Stimulated activated CD8-positive, alpha-beta memory T cell treated with anti-CD3 and anti-CD28 coated beads, Interleukin-2, amount 100 ng/mL, for 48 hours (primary cell): Measurements from ENCODE around the gene DCST1.

Experiments
- DNase-seq, 2 donors: peaks; one replicate each; pipeline ENCODE4 v3.0.0-alpha.2; 2020; ENCODE audit warnings: low read depth in 2 of 2

Gene DCST1

DNA sequence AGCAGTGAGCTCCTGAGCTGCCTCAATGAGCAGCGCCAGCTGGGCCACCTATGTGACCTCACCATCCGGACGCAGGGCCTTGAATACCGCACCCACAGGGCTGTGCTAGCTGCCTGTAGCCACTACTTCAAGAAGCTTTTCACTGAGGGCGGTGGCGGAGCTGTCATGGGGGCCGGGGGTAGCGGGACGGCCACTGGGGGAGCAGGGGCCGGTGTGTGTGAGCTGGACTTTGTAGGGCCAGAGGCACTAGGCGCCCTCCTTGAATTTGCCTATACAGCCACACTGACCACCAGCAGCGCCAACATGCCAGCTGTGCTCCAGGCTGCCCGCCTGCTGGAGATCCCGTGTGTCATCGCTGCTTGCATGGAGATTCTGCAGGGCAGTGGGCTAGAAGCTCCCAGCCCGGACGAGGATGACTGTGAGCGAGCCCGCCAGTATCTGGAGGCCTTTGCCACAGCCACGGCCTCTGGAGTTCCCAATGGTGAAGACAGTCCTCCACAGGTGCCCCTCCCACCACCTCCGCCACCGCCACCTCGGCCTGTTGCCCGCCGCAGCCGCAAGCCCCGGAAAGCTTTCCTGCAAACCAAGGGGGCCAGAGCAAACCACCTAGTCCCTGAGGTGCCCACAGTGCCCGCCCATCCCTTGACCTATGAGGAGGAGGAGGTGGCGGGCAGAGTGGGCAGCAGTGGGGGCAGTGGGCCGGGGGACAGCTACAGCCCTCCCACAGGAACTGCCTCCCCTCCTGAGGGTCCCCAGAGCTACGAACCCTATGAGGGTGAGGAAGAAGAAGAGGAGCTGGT lies 18.7 kb upstream of the DCST1 start:
- no peak for DNase-seq

- no peak for DNase-seq
Measured at GRCh38 chr1:155015527-155016230, 17.9 kb upstream of the DCST1 start.

DNA sequence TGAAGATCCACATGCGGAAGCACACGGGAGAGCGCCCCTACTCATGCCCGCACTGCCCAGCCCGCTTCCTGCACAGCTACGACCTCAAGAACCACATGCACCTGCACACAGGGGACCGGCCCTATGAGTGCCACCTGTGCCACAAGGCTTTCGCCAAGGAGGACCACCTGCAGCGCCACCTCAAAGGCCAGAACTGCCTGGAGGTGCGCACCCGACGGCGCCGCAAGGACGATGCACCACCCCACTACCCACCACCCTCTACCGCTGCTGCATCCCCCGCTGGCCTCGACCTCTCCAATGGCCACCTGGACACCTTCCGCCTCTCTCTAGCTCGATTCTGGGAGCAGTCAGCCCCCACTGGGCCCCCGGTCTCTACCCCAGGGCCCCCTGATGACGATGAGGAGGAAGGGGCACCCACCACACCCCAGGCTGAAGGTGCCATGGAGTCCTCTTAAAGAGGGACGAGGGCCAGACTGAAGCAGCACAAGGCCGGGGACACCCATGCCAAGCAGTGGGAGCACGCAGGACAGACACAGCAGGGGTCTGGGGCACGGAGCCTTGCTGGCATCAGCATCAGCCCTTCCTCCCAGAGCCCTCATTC lies 17.3 kb upstream of the DCST1 start:
- no peak for DNase-seq

GRCh38 chr1:155017041-155017945 lies 16.3 kb upstream of the DCST1 start:
- peak; percentile 83 to 86 for DNase-seq

DNA sequence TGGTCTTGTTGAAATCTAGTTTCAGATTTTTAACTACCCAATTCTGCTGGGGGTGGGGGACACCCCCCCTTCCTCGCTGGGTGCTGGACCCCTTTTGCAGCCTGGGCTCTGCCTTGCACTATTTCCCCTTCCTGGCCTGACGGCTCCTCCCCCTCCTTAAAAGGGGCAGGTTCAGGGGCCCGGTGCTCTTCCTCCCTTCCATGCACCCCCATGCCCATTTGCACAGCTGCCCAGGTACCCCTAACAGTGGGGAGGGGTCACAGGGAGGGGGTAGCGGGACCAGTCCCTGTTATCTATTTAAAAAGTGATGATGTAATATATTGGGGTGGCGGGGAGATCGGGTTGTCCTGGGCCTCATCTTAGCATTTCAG lies 15.7 kb upstream of the DCST1 start:
- DNase-seq: no peak

GRCh38 chr1:155018617-155019348 lies 14.8 kb upstream of the DCST1 start:
- no peak for DNase-seq

DNA sequence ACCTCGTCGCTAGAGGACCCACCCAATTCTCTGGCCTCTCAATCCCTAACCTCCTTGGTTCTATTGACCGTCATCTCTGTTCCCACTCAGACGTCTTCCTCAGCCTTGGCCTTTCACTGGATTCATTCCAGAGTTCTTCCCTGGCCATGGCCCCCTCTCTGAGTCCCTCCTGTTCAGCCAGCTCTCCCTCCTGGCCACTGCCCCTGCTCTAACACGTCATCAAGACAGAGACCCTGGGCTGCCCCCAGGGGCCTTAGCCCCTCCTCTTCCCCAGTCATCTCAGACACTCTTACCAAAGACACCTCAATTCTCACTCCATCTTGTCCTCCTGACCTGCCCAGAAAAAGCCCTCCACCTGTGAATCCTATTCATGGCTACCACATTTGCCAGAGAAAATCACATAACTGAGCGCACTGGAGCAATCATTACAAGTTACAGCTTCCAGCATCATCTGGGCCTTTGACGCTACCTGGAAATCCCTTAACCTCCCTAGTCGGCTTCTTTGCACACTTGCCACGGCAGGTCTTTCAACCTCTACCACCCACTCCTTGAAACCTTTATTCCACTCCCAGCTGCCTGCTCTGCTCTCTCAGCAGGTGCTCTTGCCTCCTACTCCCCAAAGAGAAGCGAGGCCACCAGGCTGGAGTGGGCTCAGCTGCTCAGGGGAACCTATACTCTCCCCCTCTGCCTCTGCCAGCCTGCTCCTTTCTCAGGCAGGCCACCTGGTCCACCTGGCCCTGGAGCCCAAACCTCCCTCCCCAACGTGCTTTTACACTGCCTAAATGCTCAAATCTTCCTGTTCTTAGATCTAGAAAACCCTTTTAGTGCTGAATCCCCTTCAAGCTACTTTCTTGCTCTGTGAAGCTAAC lies 14.0 kb upstream of the DCST1 start:
- no peak for DNase-seq

- DNase-seq: no peak
Measured at GRCh38 chr1:155022136-155022926, 11.3 kb upstream of the DCST1 start.

- DNase-seq: no peak
Measured at GRCh38 chr1:155022927-155023236, 10.7 kb upstream of the DCST1 start.

DNA sequence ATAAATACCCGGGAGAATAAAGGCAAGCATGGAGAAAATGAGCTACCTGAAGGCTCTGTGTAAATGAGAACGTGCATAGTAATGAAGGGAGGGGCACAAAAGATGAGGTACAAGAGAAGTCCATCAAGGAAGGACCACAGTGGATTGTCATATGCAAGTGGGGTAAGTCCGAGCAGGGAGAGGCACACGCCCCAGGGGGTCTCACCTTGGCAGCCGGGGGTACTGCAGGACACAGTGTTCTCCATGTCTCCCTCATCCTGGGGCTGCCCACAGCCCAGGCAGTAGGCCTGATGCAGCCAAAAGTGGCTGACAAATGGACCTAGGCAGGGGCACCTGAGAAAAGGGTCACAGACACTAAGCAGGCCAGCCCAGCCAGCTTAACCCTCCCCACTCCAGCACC lies 10.0 kb upstream of the DCST1 start:
- DNase-seq: no peak

- DNase-seq: no peak
Measured at GRCh38 chr1:155024315-155024714, 9.3 kb upstream of the DCST1 start.

DNA sequence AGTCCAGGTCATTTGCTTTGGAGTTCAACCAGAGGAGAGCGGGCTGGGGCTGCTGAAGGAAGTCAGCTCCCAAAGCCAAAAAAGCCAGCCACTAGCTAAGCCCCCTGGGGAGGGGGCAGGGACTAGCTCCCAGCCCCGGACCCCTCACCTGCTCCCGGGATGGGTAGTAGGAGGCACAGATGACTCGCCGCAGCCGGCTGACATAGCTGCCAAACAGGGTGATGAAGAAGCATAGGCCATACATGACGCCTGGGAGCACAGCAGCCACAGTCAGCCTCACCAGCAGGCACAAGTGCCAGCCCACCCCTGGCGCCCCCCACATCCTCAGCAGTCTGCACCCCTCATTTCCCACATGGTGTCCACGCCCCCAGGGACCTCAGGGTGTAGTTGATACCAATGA lies 7.5 kb upstream of the DCST1 start:
- DNase-seq: no peak

- no peak for DNase-seq
Measured at GRCh38 chr1:155026588-155026987, 7.0 kb upstream of the DCST1 start.

GRCh38 chr1:155029513-155030242 lies 3.9 kb upstream of the DCST1 start:
- DNase-seq: no peak

DNA sequence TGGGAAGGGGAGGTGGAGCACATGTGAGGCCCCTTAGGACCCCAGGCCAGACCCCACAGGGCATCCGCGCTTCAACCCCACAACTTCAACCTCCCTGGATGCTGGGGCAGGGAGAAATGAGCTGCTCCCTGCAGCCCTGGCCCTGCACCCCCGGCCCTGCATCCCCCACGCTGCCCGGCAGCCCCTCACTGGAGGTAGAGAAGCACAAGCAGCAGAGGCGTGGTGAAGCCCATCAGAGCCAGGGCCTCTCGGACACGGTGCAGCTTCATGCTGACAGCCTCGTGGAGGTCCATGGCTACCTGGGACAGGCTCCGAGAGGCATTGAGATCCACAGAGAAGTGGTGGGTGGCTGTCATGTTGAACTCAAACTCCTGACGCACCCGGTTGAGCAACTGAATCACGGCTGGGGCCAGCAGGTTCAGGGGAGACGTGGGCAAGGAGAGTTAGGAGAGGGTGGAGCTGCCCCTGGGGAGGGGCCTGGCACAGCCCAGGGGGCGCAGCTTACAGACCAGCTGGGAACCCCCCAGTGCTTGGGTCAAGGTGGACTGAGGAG lies 3.3 kb upstream of the DCST1 start:
- no peak for DNase-seq

GRCh38 chr1:155030899-155031298 lies 2.7 kb upstream of the DCST1 start:
- no peak for DNase-seq

DNA sequence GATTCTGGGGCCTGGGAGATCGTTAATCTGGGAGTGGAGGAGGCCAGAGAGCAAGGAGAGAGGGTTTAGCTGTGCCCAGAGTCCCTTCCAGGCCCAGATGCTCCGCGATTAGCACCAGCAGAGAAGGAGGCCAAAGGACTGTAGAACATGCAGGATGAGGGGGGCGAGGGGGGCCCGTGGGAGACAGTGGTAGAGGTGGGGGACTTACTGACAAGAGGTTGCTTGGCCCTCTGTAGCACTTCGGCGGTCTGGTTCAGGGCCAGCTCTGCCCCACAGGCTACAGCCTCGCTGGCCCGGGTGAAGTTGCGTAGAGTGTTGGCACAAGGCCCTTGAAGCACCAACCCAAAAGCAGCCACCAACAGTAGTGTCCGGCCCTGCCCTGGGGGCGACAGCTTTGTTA lies 738 bp upstream of the DCST1 start:
- DNase-seq: no peak

DNA sequence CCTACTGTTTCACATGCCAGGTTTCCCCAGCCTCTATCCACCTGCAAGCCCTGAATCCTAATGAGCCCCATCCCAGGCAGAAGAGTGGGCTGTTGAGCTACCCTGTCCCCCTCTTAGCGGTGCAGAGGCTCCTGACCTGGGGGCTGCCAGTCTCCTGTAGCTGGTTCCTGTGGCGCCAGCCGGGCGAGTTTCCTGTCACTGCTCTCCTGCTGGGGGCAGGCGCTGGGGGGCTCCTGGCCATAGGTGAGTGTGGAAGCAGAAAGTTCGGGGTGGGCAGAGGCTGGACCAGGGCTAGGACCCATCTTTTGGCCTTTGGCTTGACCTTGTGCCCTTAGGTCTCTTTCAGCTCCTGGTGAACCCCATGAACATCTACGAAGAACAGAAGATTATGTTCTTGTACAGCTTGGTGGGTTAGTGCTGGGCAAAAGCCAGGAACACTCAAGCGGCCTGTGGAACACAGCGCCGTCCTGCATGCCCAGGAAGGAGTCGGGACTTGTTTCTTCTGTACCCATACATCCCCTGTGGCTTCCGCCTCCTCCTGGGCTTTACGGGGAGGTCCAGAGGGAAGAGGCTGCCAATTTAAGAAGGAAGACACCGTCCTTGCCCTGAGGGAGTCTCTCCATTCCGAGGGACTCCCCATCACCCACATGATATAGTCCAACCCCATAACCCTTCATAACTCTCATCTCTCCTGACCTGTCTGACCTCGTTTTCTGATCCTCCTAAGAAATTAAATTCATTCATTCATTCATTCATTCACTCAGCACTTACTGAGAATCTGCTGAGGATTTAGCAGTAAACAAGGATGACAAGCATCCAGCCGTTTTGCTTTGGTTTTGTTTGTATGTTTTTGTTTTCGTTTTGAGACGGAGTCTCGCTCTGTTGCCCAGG lies 939 bp downstream of the DCST1 start:
- no peak for DNase-seq
